Esophagus muscularis mucosa (tissue), 4 donors: ENCODE data around the gene BBS9. TPM values are rescaled to one million over a fixed set of nuclear protein-coding genes. Genes with fewer than 3 reads are reported as not detected.

Source experiments
- DNase-seq: peaks from one replicate; pipeline ENCODE4 v3.0.0-alpha.2; 2017; ENCODE audit errors: extremely low spot score
- H3K27ac ChIP-seq, 4 donors: fragments of 200-600 bp; sonication (generic); replicated peaks in 1 of 4; 1 replicate in 3 of 4; 2 replicates in 1 of 4; pipeline ENCODE4 v1.5.1; 2016 to 2019; ENCODE audit warnings: mild to moderate bottlenecking in 1 of 4
- H3K27me3 ChIP-seq, 4 donors: fragments of 200-600 bp; sonication (generic); one replicate each; pipeline versions ENCODE4 v1.5.1 to v1.6.0; 2016 to 2019
- H3K36me3 ChIP-seq, 4 donors: fragments of 200-600 bp; sonication (generic); one replicate each; pipeline ENCODE4 v1.5.1; 2016 to 2019
- H3K4me1 ChIP-seq, 4 donors: fragments of 200-600 bp; sonication (generic); one replicate each; pipeline ENCODE4 v1.5.1; 2016 to 2019
- H3K4me3 ChIP-seq, 4 donors: fragments of 200-600 bp; sonication (generic); 1 replicate in 2 of 4; 2 replicates in 2 of 4; pipeline ENCODE4 v1.5.1; 2016 to 2019; ENCODE audit warnings: mild to moderate bottlenecking in 4 of 4, moderate library complexity in 1 of 4
- H3K9me3 ChIP-seq, 4 donors: fragments of 200-600 bp; sonication (generic); 1 replicate in 3 of 4; 2 replicates in 1 of 4; pipeline ENCODE4 v1.5.1; 2016 to 2019
- CTCF ChIP-seq, 3 experiments: fragments of 200-600 bp in 2 of 3; fragments of 450-650 bp in 1 of 3; sonication (generic) in 2 of 3; IDR thresholded peaks; one replicate each; pipeline ENCODE4 v1.5.1; 2017 to 2019; ENCODE audit warnings: antibody characterized with exemption in 3 of 3, mild to moderate bottlenecking in 2 of 3, moderate library complexity in 1 of 3
- EP300 ChIP-seq: sonication (generic); formaldehyde crosslinking; IDR thresholded peaks from one replicate; pipeline ENCODE4 v1.6.1; 2017; ENCODE audit warnings: antibody characterized with exemption
- POLR2A ChIP-seq: fragments of 450-650 bp; IDR thresholded peaks from one replicate; pipeline ENCODE4 v1.6.1; 2017; ENCODE audit warnings: antibody characterized with exemption, moderate library complexity, mild to moderate bottlenecking, low read depth
- POLR2AphosphoS5 ChIP-seq, 2 donors: sonication (generic); formaldehyde crosslinking; IDR thresholded peaks; one replicate each; pipeline ENCODE4 v1.6.1; 2017; ENCODE audit warnings: antibody characterized with exemption in 2 of 2
- WGBS: methylation state at CpG from one replicate; pipeline ENCODE4 v1.1.5; 2018; 5-methylcytosine and 5-hydroxymethylcytosine counted together
- intact Hi-C: fragments of 100-400 bp; cut with DNase I; formaldehyde crosslinking; loops from one replicate; pipeline ENCODE4 v1.15.1; 2023
- total RNA-seq, 4 donors: library from RNA; depleted of rRNA; stranded (reverse); fragments of >200 nt; gene quantifications; one replicate each; pipeline versions ENCODE4 v1.1.0 to v1.2.1, GENCODE V29; 2016

The BBS9 gene
- total RNA-seq, 4 donors from 2014 or later, result 14.7 to 20.8 (median 16.3) TPM

DNA sequence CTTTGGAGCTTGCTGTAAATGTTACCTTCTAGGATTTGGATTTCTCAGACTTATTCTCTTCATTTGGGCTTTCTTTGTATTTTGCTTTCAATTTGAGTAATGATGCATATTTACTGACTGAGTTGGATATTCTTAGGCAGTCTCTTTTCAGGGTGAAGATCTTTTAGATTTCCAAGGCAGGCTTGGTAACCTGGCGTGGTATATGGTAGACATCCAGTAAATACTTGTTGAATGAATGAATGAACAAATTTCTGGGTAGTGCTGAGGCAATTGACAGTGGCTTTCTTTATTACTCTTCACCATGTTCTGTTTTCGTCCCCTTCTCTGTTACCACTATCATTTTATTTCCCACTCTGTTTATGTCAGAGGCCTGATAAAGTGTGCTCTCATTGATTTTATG is 27.1 kb downstream of the BBS9 start:
- intact Hi-C loops, result no loop called here
- Histone ChIP-seq H3K36me3 (peaks cover 0 to 12% (median 6%) of the 10 kb centered on the region in 4 donors), H3K27ac (peak overlapping the region in 1 of 4 donors; percentile 5), H3K4me3 (no peak overlapping the region), H3K27me3 (no peaks in the 10 kb centered on the region), H3K4me1 (peaks cover 0 to 17% (median 15%) of the 10 kb centered on the region in 4 donors), H3K9me3 (no peaks in the 10 kb centered on the region)
- no peak for DNase-seq
- TF ChIP-seq POLR2AphosphoS5 (IDR thresholded peaks at IDR 0.05) (no peak), POLR2A (no peak), CTCF (IDR thresholded peaks at IDR 0.05) (no peak), EP300 (no peak)
- 100% methylated on average over 2 of the region's 2 CpGs for WGBS

DNA sequence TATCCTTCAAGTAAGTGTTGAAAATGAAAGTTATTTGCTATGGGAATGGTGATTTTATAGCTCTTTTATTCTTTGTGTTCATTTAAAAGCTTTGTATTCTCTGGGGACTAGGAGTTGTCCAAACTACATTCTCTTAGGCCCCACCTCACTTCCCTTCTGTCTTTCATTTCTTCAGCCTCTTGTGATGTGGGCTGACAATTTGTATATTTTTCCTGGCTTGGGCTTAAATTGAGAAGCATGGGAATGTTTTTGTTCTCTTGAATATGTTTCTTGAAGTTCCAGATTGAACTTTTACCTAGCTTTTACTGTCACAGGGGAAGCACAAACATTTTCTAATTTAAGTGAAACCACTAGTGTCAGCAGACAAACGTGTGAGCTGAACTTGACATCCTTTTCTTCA is 27.9 kb downstream of the BBS9 start:
- no peak for TF ChIP-seq EP300
- TF ChIP-seq POLR2A, result no peak
- no peak for TF ChIP-seq CTCF (IDR thresholded peaks at IDR 0.05)
- intact Hi-C loops, result no loop called here

GRCh38 chr7:33157781-33158180 is 28.4 kb downstream of the BBS9 start:
- Histone ChIP-seq H3K27ac (peak overlapping the region; percentile 0 to 48 (median 11)), H3K36me3 (peaks cover 0 to 12% (median 6%) of the 10 kb centered on the region in 4 donors), H3K9me3 (no peaks in the 10 kb centered on the region), H3K27me3 (no peaks in the 10 kb centered on the region), H3K4me1 (peaks cover 0 to 17% (median 15%) of the 10 kb centered on the region in 4 donors), H3K4me3 (no peak overlapping the region)
- WGBS, result 43% methylated on average over 2 of the region's 2 CpGs
- TF ChIP-seq POLR2AphosphoS5 (IDR thresholded peaks at IDR 0.05) (no peak), POLR2A (no peak), CTCF (IDR thresholded peaks at IDR 0.05) (no peak)
- intact Hi-C loops, result no loop called here
- no peak for DNase-seq

More for the DNA sequence above, 27.9 kb downstream of the BBS9 start:
- DNase-seq, result no peak
- peak overlapping the region; percentile 0 to 48 (median 11) for H3K27ac ChIP-seq
- peaks cover 0 to 17% (median 15%) of the 10 kb centered on the region in 4 donors for H3K4me1 ChIP-seq
- H3K27me3 ChIP-seq, result no peaks in the 10 kb centered on the region
- H3K36me3 ChIP-seq, result peaks cover 0 to 12% (median 6%) of the 10 kb centered on the region in 4 donors
- WGBS, result 17% methylated on average over 1 of the region's 1 CpG
- no peaks in the 10 kb centered on the region for H3K9me3 ChIP-seq
- H3K4me3 ChIP-seq, result no peak overlapping the region

GRCh38 chr7:33177876-33178275 is 48.5 kb downstream of the BBS9 start:
- intact Hi-C loops, result no loop called here

More at GRCh38 chr7:33177876-33178275, 48.5 kb downstream of the BBS9 start:
- H3K4me3 ChIP-seq, result no peak overlapping the region
- DNase-seq, result no peak
- no peaks in the 10 kb centered on the region for H3K27me3 ChIP-seq
- TF ChIP-seq POLR2A (no peak), CTCF (IDR thresholded peaks at IDR 0.05) (no peak), EP300 (no peak), POLR2AphosphoS5 (IDR thresholded peaks at IDR 0.05) (no peak)
- no peak overlapping the region for H3K27ac ChIP-seq
- peaks cover 0 to 4% (median 1%) of the 10 kb centered on the region in 4 donors for H3K9me3 ChIP-seq
- H3K36me3 ChIP-seq, result peaks cover 0 to 22% (median 7%) of the 10 kb centered on the region in 4 donors
- H3K4me1 ChIP-seq, result no peaks in the 10 kb centered on the region
- WGBS, result 83% methylated on average over 2 of the region's 2 CpGs
